Measurements from ENCODE around the gene ZC3H10.
A peak's percentile ranks its signal among the peaks of the same experiment; 100 is the strongest.
"Not testable (repeated sequence)": the region's sequence is repeated elsewhere in the genome, so short reads cannot be mapped to it uniquely, and the experiment has no call there.

The ZC3H10 gene

GRCh38 chr12:56117778-56118687 is at the start of gene ZC3H10:
Gene ZC3H10, plus strand, starts transcription at chr12:56118266. Its CDS starts 2,297 bp downstream, at chr12:56120563.
- peak; percentile 94 for DNase-seq
- H3K36me3 Mint-ChIP-seq (ENCODE audit: low read depth), result peaks cover 41% of the 10 kb centered on the region
- peaks cover 55% of the 10 kb centered on the region for H3K4me1 Mint-ChIP-seq
- peak within 1 kb of the TSS; percentile 100 for H3K27ac Mint-ChIP-seq
- no peaks in the 10 kb centered on the region for H3K9me3 Mint-ChIP-seq
- peak; percentile 20 for TF ChIP-seq CTCF (IDR thresholded peaks at IDR 0.05)
- H3K4me3 Mint-ChIP-seq, result peak within 1 kb of the TSS; percentile 98
- peaks cover 7% of the 10 kb centered on the region for H3K27me3 Mint-ChIP-seq (ENCODE audit: low read depth, poor library complexity)

- no peak for DNase-seq
- no peak for TF ChIP-seq CTCF (IDR thresholded peaks at IDR 0.05)
Measured at GRCh38 chr12:56071648-56072047, 46.4 kb upstream of the ZC3H10 start.

GRCh38 chr12:56074396-56074795 is 43.7 kb upstream of the ZC3H10 start:
- no peak for TF ChIP-seq CTCF (IDR thresholded peaks at IDR 0.05)
- no peak overlapping the region for H3K4me3 Mint-ChIP-seq

More at GRCh38 chr12:56071648-56072047, 46.4 kb upstream of the ZC3H10 start:
- Mint-ChIP-seq H3K9me3 (peaks cover 5% of the 10 kb centered on the region), H3K4me1 (no peaks in the 10 kb centered on the region), H3K27ac (no peak overlapping the region), H3K4me3 (no peak overlapping the region), H3K36me3 (ENCODE audit: low read depth) (no peaks in the 10 kb centered on the region), H3K27me3 (ENCODE audit: low read depth, poor library complexity) (peaks cover 17% of the 10 kb centered on the region)

GRCh38 chr12:56077966-56078365 is 40.1 kb upstream of the ZC3H10 start:
- H3K36me3 Mint-ChIP-seq (ENCODE audit: low read depth); DNase-seq; H3K9me3 Mint-ChIP-seq; H3K27ac Mint-ChIP-seq; H3K4me3 Mint-ChIP-seq: not testable (repeated sequence)
- H3K4me1 Mint-ChIP-seq, result peaks cover 26% of the 10 kb centered on the region
- H3K27me3 Mint-ChIP-seq (ENCODE audit: low read depth, poor library complexity), result peaks cover 31% of the 10 kb centered on the region

More at GRCh38 chr12:56074396-56074795, 43.7 kb upstream of the ZC3H10 start:
- no peak for DNase-seq
- Mint-ChIP-seq H3K36me3 (ENCODE audit: low read depth) (no peaks in the 10 kb centered on the region), H3K27ac (no peak overlapping the region), H3K9me3 (peaks cover 7% of the 10 kb centered on the region), H3K4me1 (peaks cover 7% of the 10 kb centered on the region), H3K27me3 (ENCODE audit: low read depth, poor library complexity) (peaks cover 13% of the 10 kb centered on the region)

GRCh38 chr12:56078427-56078826 is 39.6 kb upstream of the ZC3H10 start:
- Mint-ChIP-seq H3K36me3 (ENCODE audit: low read depth) (no peaks in the 10 kb centered on the region), H3K4me3 (peak overlapping the region; percentile 81), H3K27ac (no peak overlapping the region), H3K27me3 (ENCODE audit: low read depth, poor library complexity) (peaks cover 27% of the 10 kb centered on the region), H3K4me1 (peaks cover 27% of the 10 kb centered on the region), H3K9me3 (peaks cover 7% of the 10 kb centered on the region)
- no peak for TF ChIP-seq CTCF (IDR thresholded peaks at IDR 0.05)
- DNase-seq, result no peak

- peak overlapping the region; percentile 81 for H3K4me3 Mint-ChIP-seq
- H3K27me3 Mint-ChIP-seq (ENCODE audit: low read depth, poor library complexity), result peaks cover 25% of the 10 kb centered on the region
- H3K9me3 Mint-ChIP-seq, result peaks cover 6% of the 10 kb centered on the region
- peak; percentile 63 for TF ChIP-seq CTCF (IDR thresholded peaks at IDR 0.05)
- no peaks in the 10 kb centered on the region for H3K36me3 Mint-ChIP-seq (ENCODE audit: low read depth)
- peak; percentile 89 for DNase-seq
- H3K4me1 Mint-ChIP-seq, result peaks cover 34% of the 10 kb centered on the region
- H3K27ac Mint-ChIP-seq, result no peak overlapping the region
Measured at GRCh38 chr12:56078931-56079722, 38.9 kb upstream of the ZC3H10 start.

Measured in nephron progenitor cell (in vitro differentiated cells).